ENCODE measurements around the gene FBXW11.
"Not testable (repeated sequence)": the region's sequence is repeated elsewhere in the genome, so short reads cannot be mapped to it uniquely, and the experiment has no call there.

DNA sequence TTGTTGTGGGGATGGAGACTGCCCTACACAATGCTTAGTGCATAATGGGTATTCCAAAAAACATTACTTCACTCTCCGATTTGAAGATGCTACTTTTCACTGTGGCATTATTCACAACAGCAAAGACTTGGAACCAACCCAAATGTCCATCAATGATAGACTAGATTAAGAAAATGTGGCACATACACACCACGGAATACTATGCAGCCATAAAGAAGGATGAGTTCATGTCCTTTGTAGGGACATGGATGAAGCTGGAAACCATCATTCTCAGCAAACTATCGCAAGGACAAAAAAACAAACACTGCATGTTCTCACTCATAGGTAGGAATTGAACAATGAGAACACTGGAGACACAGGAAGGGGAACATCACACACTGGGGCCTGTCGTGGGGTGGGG, 90.7 kb downstream of the FBXW11 start:
- not testable (repeated sequence) for TF ChIP-seq POLR2A, CTCF (IDR thresholded peaks at IDR 0.05)

Measured in body of pancreas (tissue), 4 donors.